ENCODE results near the gene NPHP1. TPM values are rescaled to one million over a fixed set of nuclear protein-coding genes. Genes with fewer than 3 reads are reported as not detected.

Gene NPHP1
- total and polyA plus RNA-seq, 2 of the 4 experiments (the other 2 are of a cell fraction), result 1.8 to 2.5 TPM

DNA sequence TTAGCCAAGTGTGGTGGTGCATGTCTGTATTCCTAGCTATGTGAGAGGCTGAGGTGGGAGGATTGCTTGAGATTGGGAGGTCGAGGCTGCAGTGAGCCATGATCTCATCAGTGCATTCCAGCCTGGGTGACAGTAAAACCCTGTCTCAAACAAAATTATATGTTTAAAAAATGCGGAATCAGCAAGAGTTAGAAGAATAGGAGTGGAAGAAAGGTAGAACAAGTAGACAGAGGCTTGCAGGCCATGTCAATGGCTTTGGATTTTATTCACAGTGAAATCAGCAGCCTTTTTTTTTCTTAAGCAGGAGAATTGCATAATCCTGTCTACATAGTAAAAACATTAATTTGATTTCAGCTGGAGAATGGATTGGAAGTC lies 15.4 kb upstream of the NPHP1 start:
- Histone ChIP-seq H3K23ac (ENCODE audit: low read depth, low read length) (no peak overlapping the region), H2BK5ac (ENCODE audit: low read depth, low read length, poor library complexity, severe bottlenecking) (no peak overlapping the region), H4K8ac (ENCODE audit: low read depth in 2 of 2, low read length in 2 of 2) (no peak overlapping the region), H2AFZ (replicated peaks; ENCODE audit: low read length, poor library complexity) (no peak overlapping the region), H3K18ac (ENCODE audit: low read depth, low read length) (no peak overlapping the region), H2BK120ac (ENCODE audit: low read depth, low read length) (no peak overlapping the region), H2BK20ac (ENCODE audit: low read depth, low read length) (no peak overlapping the region), H3K9me3 (ENCODE audit: control insufficient read depth, insufficient read depth, low read length) (no peaks in the 10 kb centered on the region), H4K91ac (ENCODE audit: insufficient read depth, low read depth, low read length) (no peak overlapping the region), H3K56ac (ENCODE audit: extremely low read depth, insufficient read depth, low read length) (no peak overlapping the region), H3K4me3 (ENCODE audit: insufficient read depth, low read depth, low read length) (no peak overlapping the region), H2AK9ac (replicated peaks; ENCODE audit: low read depth, low read length, poor library complexity) (no peak overlapping the region), H3K36me3 (ENCODE audit: control insufficient read depth, insufficient read depth, low read length) (no peaks in the 10 kb centered on the region), H4K5ac (ENCODE audit: low read depth, low read length) (no peak overlapping the region), H3K9me1 (ENCODE audit: insufficient read depth, low read length) (no peaks in the 10 kb centered on the region), H3K27me3 (ENCODE audit: control insufficient read depth, insufficient read depth, low read length) (peaks cover 35% of the 10 kb centered on the region), H3K4ac (ENCODE audit: low read depth, low read length) (no peak overlapping the region), H4K20me1 (ENCODE audit: insufficient read depth, low read length) (no peaks in the 10 kb centered on the region), H2BK15ac (ENCODE audit: low read depth, low read length) (no peak overlapping the region), H3K79me1 (ENCODE audit: low read depth in 1 of 2, low read length in 2 of 2) (no peaks in the 10 kb centered on the region), H2AK5ac (ENCODE audit: low read depth, low read length) (no peak overlapping the region), H3K9ac (ENCODE audit: low read depth, low read length) (no peak overlapping the region), H3K27ac (ENCODE audit: insufficient read depth, low read length) (no peak overlapping the region), H3K4me2 (ENCODE audit: low read depth, low read length) (no peak overlapping the region), H3K4me1 (ENCODE audit: control insufficient read depth, insufficient read depth, low read length) (no peaks in the 10 kb centered on the region), H3K14ac (replicated peaks; ENCODE audit: low read depth, low read length) (no peak overlapping the region)
- CTCF ChIA-PET, result no interaction called here
- no TSS peak for BruUV-seq (replicated peaks)
- DNase-seq (no peak), ATAC-seq (ENCODE audit: low read depth) (no peak)
- in situ Hi-C loops (cut with MboI; ENCODE audit: low sequenced_read_pairs) (no loop called here), dilution Hi-C loops (cut with HindIII; ENCODE audit: low sequenced_read_pairs, unreplicated experiment) (no loop called here), intact Hi-C loops (cut with micrococcal nuclease) (no loop called here)
- TF ChIP-seq, protein P1, sequence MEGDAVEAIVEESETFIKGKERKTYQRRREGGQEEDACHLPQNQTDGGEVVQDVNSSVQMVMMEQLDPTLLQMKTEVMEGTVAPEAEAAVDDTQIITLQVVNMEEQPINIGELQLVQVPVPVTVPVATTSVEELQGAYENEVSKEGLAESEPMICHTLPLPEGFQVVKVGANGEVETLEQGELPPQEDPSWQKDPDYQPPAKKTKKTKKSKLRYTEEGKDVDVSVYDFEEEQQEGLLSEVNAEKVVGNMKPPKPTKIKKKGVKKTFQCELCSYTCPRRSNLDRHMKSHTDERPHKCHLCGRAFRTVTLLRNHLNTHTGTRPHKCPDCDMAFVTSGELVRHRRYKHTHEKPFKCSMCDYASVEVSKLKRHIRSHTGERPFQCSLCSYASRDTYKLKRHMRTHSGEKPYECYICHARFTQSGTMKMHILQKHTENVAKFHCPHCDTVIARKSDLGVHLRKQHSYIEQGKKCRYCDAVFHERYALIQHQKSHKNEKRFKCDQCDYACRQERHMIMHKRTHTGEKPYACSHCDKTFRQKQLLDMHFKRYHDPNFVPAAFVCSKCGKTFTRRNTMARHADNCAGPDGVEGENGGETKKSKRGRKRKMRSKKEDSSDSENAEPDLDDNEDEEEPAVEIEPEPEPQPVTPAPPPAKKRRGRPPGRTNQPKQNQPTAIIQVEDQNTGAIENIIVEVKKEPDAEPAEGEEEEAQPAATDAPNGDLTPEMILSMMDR (conservative IDR thresholded peaks at IDR 0.05; ENCODE audit: low read depth, low read length), result no peak
- TF ChIP-seq RCOR1 (IDR thresholded peaks at IDR 0.05; ENCODE audit: insufficient replicate concordance, low read length) (no peak), MAFK (IDR thresholded peaks at IDR 0.05; ENCODE audit: low read depth, low read length) (no peak), CEBPB (IDR thresholded peaks at IDR 0.05; ENCODE audit: low read depth, low read length) (no peak), POLR2A (IDR thresholded peaks at IDR 0.05; ENCODE audit: low read depth, low read length) (no peak), RAD21 (IDR thresholded peaks at IDR 0.05; ENCODE audit: low read length) (no peak), BHLHE40 (IDR thresholded peaks at IDR 0.05; ENCODE audit: low read depth, low read length) (no peak), RFX5 (IDR thresholded peaks at IDR 0.05; ENCODE audit: low read depth, low read length) (no peak), SMC3 (IDR thresholded peaks at IDR 0.05; ENCODE audit: low read depth, low read length) (no peak), FOS (IDR thresholded peaks at IDR 0.05; ENCODE audit: low read depth, low read length) (no peak), MXI1 (IDR thresholded peaks at IDR 0.05; ENCODE audit: borderline replicate concordance, low read depth, low read length) (no peak), CHD1 (IDR thresholded peaks at IDR 0.05; ENCODE audit: low read depth, low read length) (no peak), NFE2L2 (IDR thresholded peaks at IDR 0.05; ENCODE audit: low read depth, low read length) (no peak), MAZ (IDR thresholded peaks at IDR 0.05; ENCODE audit: borderline replicate concordance, low read depth, low read length) (no peak)
- TF ChIP-seq, protein P2, sequence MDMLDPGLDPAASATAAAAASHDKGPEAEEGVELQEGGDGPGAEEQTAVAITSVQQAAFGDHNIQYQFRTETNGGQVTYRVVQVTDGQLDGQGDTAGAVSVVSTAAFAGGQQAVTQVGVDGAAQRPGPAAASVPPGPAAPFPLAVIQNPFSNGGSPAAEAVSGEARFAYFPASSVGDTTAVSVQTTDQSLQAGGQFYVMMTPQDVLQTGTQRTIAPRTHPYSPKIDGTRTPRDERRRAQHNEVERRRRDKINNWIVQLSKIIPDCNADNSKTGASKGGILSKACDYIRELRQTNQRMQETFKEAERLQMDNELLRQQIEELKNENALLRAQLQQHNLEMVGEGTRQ (IDR thresholded peaks at IDR 0.05; ENCODE audit: low read depth, low read length), result no peak
- TF ChIP-seq, protein P3, sequence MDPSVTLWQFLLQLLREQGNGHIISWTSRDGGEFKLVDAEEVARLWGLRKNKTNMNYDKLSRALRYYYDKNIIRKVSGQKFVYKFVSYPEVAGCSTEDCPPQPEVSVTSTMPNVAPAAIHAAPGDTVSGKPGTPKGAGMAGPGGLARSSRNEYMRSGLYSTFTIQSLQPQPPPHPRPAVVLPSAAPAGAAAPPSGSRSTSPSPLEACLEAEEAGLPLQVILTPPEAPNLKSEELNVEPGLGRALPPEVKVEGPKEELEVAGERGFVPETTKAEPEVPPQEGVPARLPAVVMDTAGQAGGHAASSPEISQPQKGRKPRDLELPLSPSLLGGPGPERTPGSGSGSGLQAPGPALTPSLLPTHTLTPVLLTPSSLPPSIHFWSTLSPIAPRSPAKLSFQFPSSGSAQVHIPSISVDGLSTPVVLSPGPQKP (IDR thresholded peaks at IDR 0.05; ENCODE audit: borderline replicate concordance, low read depth, low read length), result no peak
- no CpG with 5 or more reads among the region's 2 CpGs for WGBS, 2 experiments (ENCODE audit: extremely low coverage in 2 of 2, insufficient read length in 1 of 2)
- POLR2A ChIA-PET (ENCODE audit: unreplicated experiment), result no interaction called here
